Measurements from ENCODE around the gene TBC1D17. TPM values are rescaled to one million over a fixed set of nuclear protein-coding genes. Genes with fewer than 3 reads are reported as not detected.
A peak's percentile ranks its signal among the peaks of the same experiment; 100 is the strongest.

Gene TBC1D17
- polyA plus RNA-seq, 3 donors, result 3.1 to 48.2 (median 4.5) TPM

DNA sequence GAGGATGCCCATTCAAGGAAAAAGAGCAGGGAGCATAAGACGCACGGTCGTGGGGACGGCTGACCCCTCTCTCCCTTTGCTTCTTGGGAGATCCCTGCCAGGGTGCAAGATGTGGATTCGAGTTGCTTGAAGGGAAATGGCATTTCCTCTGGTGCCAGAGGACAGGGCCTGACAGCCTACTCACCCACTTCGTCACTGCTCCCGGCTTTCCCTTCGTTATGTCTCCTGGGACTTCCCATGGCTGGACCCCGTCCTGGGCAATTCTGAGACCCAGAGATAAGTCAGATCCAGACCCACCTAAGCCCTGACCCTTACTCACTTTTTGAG lies 1.2 kb downstream of the TBC1D17 start:
- TF ChIP-seq, protein P1, sequence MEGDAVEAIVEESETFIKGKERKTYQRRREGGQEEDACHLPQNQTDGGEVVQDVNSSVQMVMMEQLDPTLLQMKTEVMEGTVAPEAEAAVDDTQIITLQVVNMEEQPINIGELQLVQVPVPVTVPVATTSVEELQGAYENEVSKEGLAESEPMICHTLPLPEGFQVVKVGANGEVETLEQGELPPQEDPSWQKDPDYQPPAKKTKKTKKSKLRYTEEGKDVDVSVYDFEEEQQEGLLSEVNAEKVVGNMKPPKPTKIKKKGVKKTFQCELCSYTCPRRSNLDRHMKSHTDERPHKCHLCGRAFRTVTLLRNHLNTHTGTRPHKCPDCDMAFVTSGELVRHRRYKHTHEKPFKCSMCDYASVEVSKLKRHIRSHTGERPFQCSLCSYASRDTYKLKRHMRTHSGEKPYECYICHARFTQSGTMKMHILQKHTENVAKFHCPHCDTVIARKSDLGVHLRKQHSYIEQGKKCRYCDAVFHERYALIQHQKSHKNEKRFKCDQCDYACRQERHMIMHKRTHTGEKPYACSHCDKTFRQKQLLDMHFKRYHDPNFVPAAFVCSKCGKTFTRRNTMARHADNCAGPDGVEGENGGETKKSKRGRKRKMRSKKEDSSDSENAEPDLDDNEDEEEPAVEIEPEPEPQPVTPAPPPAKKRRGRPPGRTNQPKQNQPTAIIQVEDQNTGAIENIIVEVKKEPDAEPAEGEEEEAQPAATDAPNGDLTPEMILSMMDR (IDR thresholded peaks at IDR 0.05), result no peak
- peak overlapping the region in 1 of 2 donors; percentile 95 for H3K27ac ChIP-seq (ENCODE audit: low read depth in 1 of 2, low read length in 2 of 2)

DNA sequence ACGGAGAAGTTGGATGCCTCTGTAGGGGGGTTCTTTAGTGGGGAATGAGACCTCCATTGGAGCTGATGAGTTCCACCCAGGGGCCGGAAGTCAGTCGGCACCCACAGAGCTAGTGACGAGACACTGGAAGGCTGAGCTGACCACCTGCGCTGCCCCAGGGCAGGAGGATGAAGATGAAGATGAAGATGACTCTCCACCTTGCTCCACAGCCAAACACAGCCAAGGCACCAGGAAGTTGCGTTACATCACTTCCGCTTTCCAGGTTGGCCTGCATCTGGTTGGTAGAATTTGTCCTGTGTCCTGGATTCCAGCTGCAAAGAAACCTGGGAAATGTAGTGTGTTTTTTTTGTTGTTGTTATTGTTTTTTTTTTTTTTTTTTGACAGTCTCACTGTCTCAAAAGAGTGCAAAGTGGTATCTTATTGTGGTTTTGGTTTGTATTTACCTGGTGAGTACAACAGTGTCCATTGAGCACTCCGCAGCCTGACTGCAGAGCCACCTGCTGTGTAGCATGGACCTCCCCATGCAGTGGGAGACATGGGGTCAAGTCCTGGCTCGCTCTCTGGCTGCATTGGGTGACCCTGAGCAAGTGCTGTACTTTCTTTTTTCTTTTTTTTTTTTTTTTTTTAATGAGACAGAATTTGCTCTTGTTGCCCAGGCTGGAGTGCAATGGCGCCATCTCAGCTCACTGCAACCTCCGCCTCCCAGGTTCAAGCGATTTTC lies 1.9 kb downstream of the TBC1D17 start:
- Histone ChIP-seq H3K4me2 (replicated peaks; ENCODE audit: extremely low read depth, low read length, poor library complexity, severe bottlenecking) (no peak overlapping the region), H3K27ac (ENCODE audit: low read depth in 1 of 2, low read length in 2 of 2) (peak overlapping the region in 1 of 2 donors; percentile 38), H3K4me3 (replicated peaks in 1 of 3; ENCODE audit: low read depth in 2 of 3, low read length in 3 of 3) (no peak overlapping the region), H3K79me2 (ENCODE audit: insufficient read depth, low read length) (peaks cover 29% of the 10 kb centered on the region), H3K4me1 (ENCODE audit: control insufficient read depth in 1 of 2, insufficient read depth in 2 of 2, low read length in 2 of 2) (peaks cover 25 to 28% of the 10 kb centered on the region in 2 donors), H3K36me3 (replicated peaks in 1 of 2; ENCODE audit: control insufficient read depth in 1 of 2, insufficient read depth in 2 of 2, low read length in 2 of 2) (peaks cover 45 to 51% of the 10 kb centered on the region in 2 donors), H2AFZ (ENCODE audit: insufficient read depth, low read depth, low read length, poor library complexity, severe bottlenecking) (no peak overlapping the region), H3K9ac (ENCODE audit: insufficient read depth, low read length, poor library complexity, severe bottlenecking) (no peak overlapping the region), H3K9me3 (replicated peaks in 1 of 2; ENCODE audit: control insufficient read depth in 1 of 2, insufficient read depth in 1 of 2, low read length in 2 of 2) (no peaks in the 10 kb centered on the region), H4K20me1 (ENCODE audit: insufficient read depth, low read length) (peaks cover 47% of the 10 kb centered on the region), H3K27me3 (ENCODE audit: control insufficient read depth in 2 of 2, insufficient read depth in 2 of 2, low read length in 2 of 2) (no peaks in the 10 kb centered on the region)
- Mint-ChIP-seq H3K27me3 (ENCODE audit: low read depth in 3 of 3) (peaks cover 0 to 5% (median 0%) of the 10 kb centered on the region in 3 donors), H3K9me3 (peaks cover 0 to 3% (median 0%) of the 10 kb centered on the region in 7 donors), H3K4me3 (no peak overlapping the region), H3K27ac (peak overlapping the region in 4 of 7 donors; percentile 3 to 75 (median 24)), H3K36me3 (peaks cover 55 to 58% of the 10 kb centered on the region in 2 donors), H3K4me1 (peaks cover 25% of the 10 kb centered on the region)
- 100% methylated on average over 3 of the region's 12 CpGs for WGBS (ENCODE audit: insufficient coverage)
- TF ChIP-seq, protein P1 (IDR thresholded peaks at IDR 0.05), result no peak
- DNase-seq, result peak; percentile 51 to 65 (median 64)
- intact Hi-C loops (cut with micrococcal nuclease), result loop anchor here in 1 of 2 donors (5.0 kb wide), 1 partner anchor 202 kb away; the partner anchor contains the start of gene PRMT1

More for the DNA sequence above, 1.2 kb downstream of the TBC1D17 start:
- H3K79me2 ChIP-seq (ENCODE audit: insufficient read depth, low read length), result peaks cover 36% of the 10 kb centered on the region
- peak overlapping the region in 1 of 3 experiments; percentile 94 for H3K4me3 ChIP-seq (replicated peaks in 1 of 3; ENCODE audit: low read depth in 2 of 3, low read length in 3 of 3)
- no peaks in the 10 kb centered on the region for H3K9me3 ChIP-seq (replicated peaks in 1 of 2; ENCODE audit: control insufficient read depth in 1 of 2, insufficient read depth in 1 of 2, low read length in 2 of 2)
- peak overlapping the region in 3 of 7 donors; percentile 21 to 75 (median 40) for H3K27ac Mint-ChIP-seq
- H3K36me3 Mint-ChIP-seq, result peaks cover 53 to 56% of the 10 kb centered on the region in 2 donors
- H3K4me2 ChIP-seq (replicated peaks; ENCODE audit: extremely low read depth, low read length, poor library complexity, severe bottlenecking), result peak overlapping the region; percentile 98
- peaks cover 0 to 3% (median 0%) of the 10 kb centered on the region in 7 donors for H3K9me3 Mint-ChIP-seq
- DNase-seq, result no peak
- 90% methylated on average over 5 of the region's 9 CpGs for WGBS (ENCODE audit: insufficient coverage)
- peaks cover 41% of the 10 kb centered on the region for H4K20me1 ChIP-seq (ENCODE audit: insufficient read depth, low read length)
- intact Hi-C loops (cut with micrococcal nuclease), result loop anchor here in 1 of 2 donors (5.0 kb wide), 1 partner anchor 201 kb away; the partner anchor contains the start of gene PRMT1
- peaks cover 0 to 4% (median 0%) of the 10 kb centered on the region in 3 donors for H3K27me3 Mint-ChIP-seq (ENCODE audit: low read depth in 3 of 3)
- H3K4me1 Mint-ChIP-seq, result peaks cover 25% of the 10 kb centered on the region
- H2AFZ ChIP-seq (ENCODE audit: insufficient read depth, low read depth, low read length, poor library complexity, severe bottlenecking), result no peak overlapping the region
- H3K4me1 ChIP-seq (ENCODE audit: control insufficient read depth in 1 of 2, insufficient read depth in 2 of 2, low read length in 2 of 2), result peaks cover 25 to 28% of the 10 kb centered on the region in 2 donors
- H3K36me3 ChIP-seq (replicated peaks in 1 of 2; ENCODE audit: control insufficient read depth in 1 of 2, insufficient read depth in 2 of 2, low read length in 2 of 2), result peaks cover 38 to 44% of the 10 kb centered on the region in 2 donors
- H3K9ac ChIP-seq (ENCODE audit: insufficient read depth, low read length, poor library complexity, severe bottlenecking), result peak overlapping the region; percentile 89
- no peak overlapping the region for H3K4me3 Mint-ChIP-seq
- no peaks in the 10 kb centered on the region for H3K27me3 ChIP-seq (ENCODE audit: control insufficient read depth in 2 of 2, insufficient read depth in 2 of 2, low read length in 2 of 2)
